ENCODE results near the gene MST1. TPM values are rescaled to one million over a fixed set of nuclear protein-coding genes. Genes with fewer than 3 reads are reported as not detected.
A peak's percentile ranks its signal among the peaks of the same experiment; 100 is the strongest.

The MST1 gene
- total and polyA plus RNA-seq, 2 experiments from 2014 or later, result 116 to 158 TPM

DNA sequence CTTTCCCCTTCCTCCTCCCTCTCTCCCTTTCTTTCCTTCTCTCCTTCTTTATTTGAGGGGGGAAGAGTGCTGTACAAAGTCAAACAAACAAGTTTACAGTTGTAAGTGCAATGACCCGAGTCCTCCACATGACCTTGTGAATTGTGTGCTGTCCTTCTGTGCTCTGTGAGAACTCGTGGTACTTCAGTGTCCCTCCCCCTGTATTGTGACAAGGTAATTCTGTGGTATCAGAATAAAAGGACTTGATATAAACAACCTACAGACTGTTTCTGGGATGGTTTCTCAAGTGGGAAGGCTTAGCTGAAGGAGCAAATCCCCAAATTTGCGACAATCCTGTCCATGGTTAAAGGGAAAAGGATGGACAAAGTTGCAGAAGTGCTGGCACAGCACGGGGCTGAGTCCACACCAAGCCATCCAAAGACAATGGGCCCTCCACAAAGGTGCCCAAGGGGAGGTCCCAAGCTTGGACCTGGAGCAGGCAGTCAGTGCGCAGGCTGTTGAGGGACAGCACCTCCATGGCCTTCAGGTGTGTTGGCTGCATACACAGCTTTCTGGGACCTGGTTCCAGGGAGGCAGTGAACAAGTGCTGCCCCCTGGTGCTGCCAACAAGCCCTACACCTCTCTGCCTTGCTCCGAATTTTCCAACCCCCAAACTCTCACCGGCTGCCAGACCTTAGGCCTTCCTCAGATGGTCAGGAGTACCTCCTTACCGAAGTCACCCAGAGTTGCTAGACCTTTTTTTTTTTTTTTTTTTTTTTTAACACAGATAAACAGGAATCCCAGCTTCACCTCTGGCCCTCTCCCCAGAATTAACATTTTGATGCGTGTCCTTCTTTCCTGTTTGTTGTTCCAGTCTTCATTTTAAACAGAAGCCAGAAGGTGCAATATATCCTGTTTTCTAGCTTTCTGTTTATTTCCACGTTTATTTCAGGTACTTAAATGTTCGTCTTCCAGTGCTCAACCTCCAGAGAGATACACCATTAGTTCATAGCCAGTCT is 17.7 kb downstream of the MST1 start:
- TF ChIP-seq, protein P1, sequence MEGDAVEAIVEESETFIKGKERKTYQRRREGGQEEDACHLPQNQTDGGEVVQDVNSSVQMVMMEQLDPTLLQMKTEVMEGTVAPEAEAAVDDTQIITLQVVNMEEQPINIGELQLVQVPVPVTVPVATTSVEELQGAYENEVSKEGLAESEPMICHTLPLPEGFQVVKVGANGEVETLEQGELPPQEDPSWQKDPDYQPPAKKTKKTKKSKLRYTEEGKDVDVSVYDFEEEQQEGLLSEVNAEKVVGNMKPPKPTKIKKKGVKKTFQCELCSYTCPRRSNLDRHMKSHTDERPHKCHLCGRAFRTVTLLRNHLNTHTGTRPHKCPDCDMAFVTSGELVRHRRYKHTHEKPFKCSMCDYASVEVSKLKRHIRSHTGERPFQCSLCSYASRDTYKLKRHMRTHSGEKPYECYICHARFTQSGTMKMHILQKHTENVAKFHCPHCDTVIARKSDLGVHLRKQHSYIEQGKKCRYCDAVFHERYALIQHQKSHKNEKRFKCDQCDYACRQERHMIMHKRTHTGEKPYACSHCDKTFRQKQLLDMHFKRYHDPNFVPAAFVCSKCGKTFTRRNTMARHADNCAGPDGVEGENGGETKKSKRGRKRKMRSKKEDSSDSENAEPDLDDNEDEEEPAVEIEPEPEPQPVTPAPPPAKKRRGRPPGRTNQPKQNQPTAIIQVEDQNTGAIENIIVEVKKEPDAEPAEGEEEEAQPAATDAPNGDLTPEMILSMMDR (IDR thresholded peaks at IDR 0.05; ENCODE audit: poor library complexity), result peak; percentile 86
- TF ChIP-seq EZH2phosphoT487 (IDR thresholded peaks at IDR 0.05; ENCODE audit: low read depth, severe bottlenecking, unreplicated experiment), result no peak
- no peaks in the 10 kb centered on the region for H3K9me2 ChIP-seq (replicated peaks; ENCODE audit: insufficient read depth)
- no peak overlapping the region for H3K4me3 ChIP-seq
- no peaks in the 10 kb centered on the region for H3K36me3 ChIP-seq (replicated peaks; ENCODE audit: insufficient read depth, low read depth)
- peaks cover 38% of the 10 kb centered on the region for H3K4me1 ChIP-seq (ENCODE audit: insufficient read depth)
- 49% methylated on average over 11 of the region's 11 CpGs for WGBS (ENCODE audit: low lambda C conversion rate, missing lambda C conversion rate)
- no peaks in the 10 kb centered on the region for H4K20me1 ChIP-seq (ENCODE audit: insufficient read depth, poor library complexity, severe bottlenecking)
- no peak overlapping the region for H2AFZ ChIP-seq
- no peaks in the 10 kb centered on the region for H3K27me3 ChIP-seq
- peaks cover 9% of the 10 kb centered on the region for H3K79me2 ChIP-seq
- H3K4me2 ChIP-seq, result no peak overlapping the region
- DNase-seq (ENCODE audit: low spot score), result peak; percentile 85
- no peak overlapping the region for H3K27ac ChIP-seq
- no peaks in the 10 kb centered on the region for H3K9me3 ChIP-seq (ENCODE audit: low read depth)

DNA sequence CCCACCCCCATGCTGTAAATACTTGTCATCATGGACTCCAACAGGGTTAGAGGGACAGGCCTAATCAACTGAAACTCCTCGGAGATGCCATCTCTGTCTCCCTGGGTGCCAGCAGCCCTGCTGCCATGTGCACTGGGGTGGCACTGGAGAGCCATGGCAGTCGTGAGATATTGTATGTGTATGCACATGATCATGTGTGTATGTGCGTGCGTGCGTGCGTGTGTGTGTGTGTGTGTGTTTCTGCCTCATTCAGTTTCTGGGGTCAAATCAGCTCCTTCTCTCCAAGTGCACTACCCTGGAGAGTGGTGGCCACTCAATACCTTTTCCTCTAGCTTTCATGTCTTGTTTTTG is 18.4 kb downstream of the MST1 start:
- no peaks in the 10 kb centered on the region for H3K9me2 ChIP-seq (replicated peaks; ENCODE audit: insufficient read depth)

DNA sequence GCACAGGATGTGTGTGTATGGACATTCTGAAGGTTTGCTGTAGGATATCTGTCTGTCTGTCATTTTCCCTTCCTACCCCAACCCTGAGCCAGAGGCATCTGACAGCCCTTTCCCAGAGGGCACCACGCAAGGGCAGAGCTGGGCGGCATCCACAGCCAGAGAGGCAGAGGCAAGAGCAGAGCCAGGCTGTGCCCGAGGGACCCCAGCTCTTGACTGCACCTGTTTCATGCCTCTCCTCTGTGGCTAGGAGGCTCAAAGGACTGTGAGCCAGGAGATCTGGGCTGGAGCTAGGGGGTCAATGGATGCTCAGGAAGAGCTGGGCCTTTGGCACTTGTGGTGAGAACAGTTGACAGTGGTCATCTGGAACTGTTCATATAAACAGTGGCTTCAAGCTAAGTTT is 19.9 kb downstream of the MST1 start:
- 93% methylated on average over 3 of the region's 3 CpGs for WGBS (ENCODE audit: low lambda C conversion rate, missing lambda C conversion rate)
- Histone ChIP-seq H3K9me2 (replicated peaks; ENCODE audit: insufficient read depth) (no peaks in the 10 kb centered on the region), H3K27ac (no peak overlapping the region), H3K9me3 (ENCODE audit: low read depth) (no peaks in the 10 kb centered on the region), H3K27me3 (no peaks in the 10 kb centered on the region), H3K36me3 (replicated peaks; ENCODE audit: insufficient read depth, low read depth) (no peaks in the 10 kb centered on the region), H3K4me3 (no peak overlapping the region), H3K4me1 (ENCODE audit: insufficient read depth) (peaks cover 37% of the 10 kb centered on the region), H4K20me1 (ENCODE audit: insufficient read depth, poor library complexity, severe bottlenecking) (no peaks in the 10 kb centered on the region), H3K79me2 (no peaks in the 10 kb centered on the region), H2AFZ (no peak overlapping the region), H3K4me2 (no peak overlapping the region)
- no peak for TF ChIP-seq EZH2phosphoT487 (IDR thresholded peaks at IDR 0.05; ENCODE audit: low read depth, severe bottlenecking, unreplicated experiment)
- no peak for DNase-seq (ENCODE audit: low spot score)

More for the DNA sequence above, 18.4 kb downstream of the MST1 start:
- no peak for TF ChIP-seq EZH2 (IDR thresholded peaks at IDR 0.05; ENCODE audit: borderline replicate concordance)
- TF ChIP-seq EZH2phosphoT487 (IDR thresholded peaks at IDR 0.05; ENCODE audit: low read depth, severe bottlenecking, unreplicated experiment), result no peak
- TF ChIP-seq, protein P1 (IDR thresholded peaks at IDR 0.05; ENCODE audit: poor library complexity), result no peak
- no peaks in the 10 kb centered on the region for H4K20me1 ChIP-seq (ENCODE audit: insufficient read depth, poor library complexity, severe bottlenecking)
- no peaks in the 10 kb centered on the region for H3K27me3 ChIP-seq
- no peak overlapping the region for H2AFZ ChIP-seq
- 77% methylated on average over 6 of the region's 6 CpGs for WGBS (ENCODE audit: low lambda C conversion rate, missing lambda C conversion rate)
- H3K27ac ChIP-seq, result no peak overlapping the region
- H3K79me2 ChIP-seq, result peaks cover 9% of the 10 kb centered on the region
- H3K4me2 ChIP-seq, result no peak overlapping the region
- H3K36me3 ChIP-seq (replicated peaks; ENCODE audit: insufficient read depth, low read depth), result no peaks in the 10 kb centered on the region
- H3K9me3 ChIP-seq (ENCODE audit: low read depth), result no peaks in the 10 kb centered on the region
- no peak for DNase-seq (ENCODE audit: low spot score)
- H3K4me1 ChIP-seq (ENCODE audit: insufficient read depth), result peaks cover 42% of the 10 kb centered on the region
- no peak overlapping the region for H3K4me3 ChIP-seq

DNA sequence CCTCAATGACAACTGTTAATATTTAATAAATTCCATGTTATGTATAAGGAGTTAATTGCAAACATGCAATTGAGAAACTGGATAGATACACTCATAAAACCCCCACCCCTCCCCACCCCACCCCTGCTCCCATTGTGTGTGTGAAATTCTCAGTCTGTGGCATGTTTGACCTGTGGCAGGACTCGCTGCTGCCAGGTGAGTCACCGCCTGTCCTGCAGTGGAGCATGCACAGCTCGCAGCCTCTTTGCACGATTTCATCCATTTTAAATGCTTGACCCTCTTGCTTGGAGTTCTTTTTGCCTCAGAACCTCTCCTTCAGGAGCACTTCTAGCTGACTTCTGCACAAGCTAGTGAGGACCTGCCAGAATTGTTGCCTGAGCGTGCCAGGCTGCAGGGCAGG is 20.4 kb downstream of the MST1 start:
- H3K36me3 ChIP-seq (replicated peaks; ENCODE audit: insufficient read depth, low read depth), result no peaks in the 10 kb centered on the region
- WGBS (ENCODE audit: low lambda C conversion rate, missing lambda C conversion rate), result 53% methylated on average over 5 of the region's 5 CpGs
- no peaks in the 10 kb centered on the region for H4K20me1 ChIP-seq (ENCODE audit: insufficient read depth, poor library complexity, severe bottlenecking)
- H3K9me3 ChIP-seq (ENCODE audit: low read depth), result no peaks in the 10 kb centered on the region
- H3K79me2 ChIP-seq, result no peaks in the 10 kb centered on the region
- no peaks in the 10 kb centered on the region for H3K27me3 ChIP-seq
- DNase-seq (ENCODE audit: low spot score), result peak; percentile 32
- peak overlapping the region; percentile 15 for H3K4me2 ChIP-seq
- H3K4me3 ChIP-seq, result no peak overlapping the region
- peaks cover 37% of the 10 kb centered on the region for H3K4me1 ChIP-seq (ENCODE audit: insufficient read depth)
- H3K27ac ChIP-seq, result peak overlapping the region; percentile 73
- H3K9me2 ChIP-seq (replicated peaks; ENCODE audit: insufficient read depth), result no peaks in the 10 kb centered on the region
- TF ChIP-seq EZH2phosphoT487 (IDR thresholded peaks at IDR 0.05; ENCODE audit: low read depth, severe bottlenecking, unreplicated experiment) (no peak), EZH2 (IDR thresholded peaks at IDR 0.05; ENCODE audit: borderline replicate concordance) (no peak)
- TF ChIP-seq, protein P1 (IDR thresholded peaks at IDR 0.05; ENCODE audit: poor library complexity), result no peak
- H2AFZ ChIP-seq, result no peak overlapping the region
